Esophagus squamous epithelium (tissue), 5 donors: Measurements from ENCODE around the gene LRRC47. TPM values are rescaled to one million over a fixed set of nuclear protein-coding genes. Genes with fewer than 3 reads are reported as not detected.

Experiments
- DNase-seq: peaks from one replicate; lab custom pipeline; 2025; lab: John Stamatoyannopoulos, UW
- H3K27ac ChIP-seq, 4 donors: fragments of 200-600 bp; sonication (generic); one replicate each; pipeline ENCODE4 v1.5.1; 2016 to 2019; ENCODE audit warnings: mild to moderate bottlenecking in 1 of 4
- H3K27me3 ChIP-seq, 4 donors: fragments of 200-600 bp; sonication (generic); 1 replicate in 3 of 4; 2 replicates in 1 of 4; pipeline versions ENCODE4 v1.5.1 to v1.6.0; 2017 to 2021; ENCODE audit warnings: antibody characterized with exemption in 1 of 4
- H3K36me3 ChIP-seq, 3 donors: fragments of 200-600 bp; sonication (generic); one replicate each; pipeline ENCODE4 v1.5.1; 2016 to 2019
- H3K4me1 ChIP-seq, 3 donors: fragments of 200-600 bp; sonication (generic); one replicate each; pipeline ENCODE4 v1.5.1; 2017 to 2019
- H3K4me3 ChIP-seq, 4 donors: fragments of 200-600 bp; sonication (generic); 1 replicate in 3 of 4; 2 replicates in 1 of 4; pipeline ENCODE4 v1.5.1; 2016 to 2019; ENCODE audit warnings: mild to moderate bottlenecking in 2 of 4, moderate library complexity in 1 of 4
- H3K9me3 ChIP-seq, 3 donors: fragments of 200-600 bp; sonication (generic); one replicate each; pipeline ENCODE4 v1.5.1; 2016 to 2019
- CTCF ChIP-seq, 6 experiments: fragments of 450-650 bp in 4 of 6; fragments of 200-600 bp in 2 of 6; sonication (generic) in 2 of 6; IDR thresholded peaks; one replicate each; pipeline ENCODE4 v1.5.1; 2016 to 2019; ENCODE audit warnings: antibody characterized with exemption in 6 of 6, mild to moderate bottlenecking in 4 of 6, moderate library complexity in 4 of 6
- POLR2A ChIP-seq, 4 donors: fragments of 450-650 bp; IDR thresholded peaks; one replicate each; pipeline ENCODE4 v1.6.1; 2017; ENCODE audit warnings: antibody characterized with exemption in 4 of 4, mild to moderate bottlenecking in 4 of 4, moderate library complexity in 3 of 4
- WGBS, 2 donors: methylation state at CpG; one replicate each; pipeline ENCODE4 v1.1.5; 2018; 5-methylcytosine and 5-hydroxymethylcytosine counted together
- intact Hi-C: fragments of 100-400 bp; cut with DNase I; formaldehyde crosslinking; loops from one replicate; pipeline ENCODE4 v1.15.0; 2022
- total RNA-seq, 4 donors: library from RNA; depleted of rRNA; stranded (reverse); fragments of >200 nt; gene quantifications; one replicate each; pipeline ENCODE4 v1.1.0, GENCODE V29; 2016
- donor health status: DM: yes; HTN: yes; CAD: no.

Gene LRRC47
- total RNA-seq, 4 donors from 2014 or later = 23.5 to 32.6 (median 25.5) TPM

DNA sequence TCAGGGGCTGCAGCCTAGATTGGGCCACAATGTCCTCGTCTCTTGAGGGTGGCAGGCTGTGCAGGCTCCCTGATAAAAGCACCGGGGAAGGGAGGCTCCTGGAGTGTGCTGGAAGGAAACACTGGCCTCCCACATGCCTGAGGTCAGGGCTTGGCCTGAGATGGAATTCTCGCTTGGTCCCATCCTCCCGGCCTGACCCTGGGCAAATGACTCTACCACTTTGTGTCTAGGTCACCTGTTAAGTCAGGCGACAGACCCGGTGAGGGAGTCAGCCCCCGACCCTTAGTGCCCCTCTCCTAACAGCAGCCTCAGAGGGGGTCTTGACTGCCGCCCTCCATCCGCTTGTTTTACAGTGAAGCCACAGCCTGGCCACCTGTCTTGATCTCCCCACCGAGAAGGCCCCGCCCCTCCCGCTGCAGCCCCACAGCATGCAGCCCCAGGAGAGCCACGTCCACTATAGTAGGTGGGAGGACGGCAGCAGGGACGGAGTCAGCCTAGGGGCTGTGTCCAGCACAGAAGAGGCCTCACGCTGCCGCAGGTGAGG is 21.3 kb downstream of the LRRC47 start:
- H3K27ac ChIP-seq = no peak overlapping the region
- no peak overlapping the region for H3K4me3 ChIP-seq
- TF ChIP-seq POLR2A (IDR thresholded peaks at IDR 0.05) (no peak), CTCF (IDR thresholded peaks at IDR 0.05) (no peak)
- H3K36me3 ChIP-seq = peaks cover 0 to 20% (median 6%) of the 10 kb centered on the region in 3 donors
- peaks cover 35 to 70% (median 39%) of the 10 kb centered on the region in 3 donors for H3K4me1 ChIP-seq
- peaks cover 0 to 27% (median 0%) of the 10 kb centered on the region in 4 donors for H3K27me3 ChIP-seq
- 54 to 69% methylated on average over 5 to 6 of the region's 17 CpGs for WGBS, 2 donors
- H3K9me3 ChIP-seq = no peaks in the 10 kb centered on the region
- DNase-seq = no peak
- intact Hi-C loops = no loop called here

GRCh38 chr1:3774276-3774945 is 21.9 kb downstream of the LRRC47 start:
- H3K27ac ChIP-seq = no peak overlapping the region
- 73 to 80% methylated on average over 1 to 3 of the region's 19 CpGs for WGBS, 2 donors

DNA sequence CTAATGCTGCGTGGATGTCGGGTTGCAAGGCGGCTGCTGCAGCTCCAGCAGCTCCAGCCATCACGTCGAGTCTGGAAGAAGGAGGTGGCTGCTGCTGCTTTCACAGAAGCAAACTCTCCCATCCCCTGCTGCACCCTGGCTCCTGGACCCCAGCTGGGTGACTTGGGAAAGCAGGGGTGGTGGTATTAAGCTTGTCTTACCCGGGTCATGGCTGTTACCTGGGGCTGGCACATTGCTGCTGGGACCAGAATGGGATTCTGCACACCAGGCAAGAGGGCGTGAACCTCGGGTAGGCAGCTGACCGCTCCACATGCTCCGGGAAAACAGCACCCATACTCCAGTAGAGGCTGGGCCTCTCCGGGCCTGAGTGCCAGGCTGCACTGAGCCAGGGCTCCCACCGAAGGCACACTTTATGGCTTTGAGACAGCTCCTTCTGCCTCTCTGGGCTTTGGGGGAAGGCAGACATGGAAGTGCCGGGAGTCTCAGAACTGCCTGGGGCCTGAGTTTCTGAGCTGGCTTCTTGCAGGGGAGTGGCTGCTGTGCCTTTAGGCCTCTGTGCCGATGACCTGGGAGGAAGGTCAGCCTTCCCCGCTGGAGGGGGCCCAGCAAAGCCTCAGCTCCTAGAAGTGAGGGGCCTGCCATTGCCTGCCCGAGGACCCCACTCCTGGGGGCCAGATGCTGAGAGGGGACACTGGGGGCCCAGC is 22.6 kb downstream of the LRRC47 start:
- peaks cover 0 to 36% (median 0%) of the 10 kb centered on the region in 4 donors for H3K27me3 ChIP-seq
- H3K9me3 ChIP-seq = no peaks in the 10 kb centered on the region
- peak overlapping the region in 3 of 4 donors; percentile 48 to 96 (median 62) for H3K4me3 ChIP-seq
- peak overlapping the region in 2 of 4 donors; percentile 74 to 90 for H3K27ac ChIP-seq
- peaks cover 0 to 7% (median 0%) of the 10 kb centered on the region in 3 donors for H3K36me3 ChIP-seq
- TF ChIP-seq POLR2A (IDR thresholded peaks at IDR 0.05) (no peak), CTCF (IDR thresholded peaks at IDR 0.05) (no peak)
- 60% methylated on average over 1 of the region's 16 CpGs; no CpG with 5 or more reads in 1 of the 2 donors for WGBS, 2 donors
- intact Hi-C loops = no loop called here
- peaks cover 35 to 70% (median 39%) of the 10 kb centered on the region in 3 donors for H3K4me1 ChIP-seq
- DNase-seq = no peak

More at GRCh38 chr1:3774276-3774945, 21.9 kb downstream of the LRRC47 start:
- Histone ChIP-seq H3K9me3 (no peaks in the 10 kb centered on the region), H3K4me1 (peaks cover 35 to 70% (median 39%) of the 10 kb centered on the region in 3 donors), H3K27me3 (peaks cover 0 to 30% (median 0%) of the 10 kb centered on the region in 4 donors), H3K36me3 (peaks cover 0 to 14% (median 0%) of the 10 kb centered on the region in 3 donors), H3K4me3 (no peak overlapping the region)
- TF ChIP-seq CTCF (IDR thresholded peaks at IDR 0.05) = no peak
- no peak for TF ChIP-seq POLR2A (IDR thresholded peaks at IDR 0.05)
- intact Hi-C loops = no loop called here
- no peak for DNase-seq

DNA sequence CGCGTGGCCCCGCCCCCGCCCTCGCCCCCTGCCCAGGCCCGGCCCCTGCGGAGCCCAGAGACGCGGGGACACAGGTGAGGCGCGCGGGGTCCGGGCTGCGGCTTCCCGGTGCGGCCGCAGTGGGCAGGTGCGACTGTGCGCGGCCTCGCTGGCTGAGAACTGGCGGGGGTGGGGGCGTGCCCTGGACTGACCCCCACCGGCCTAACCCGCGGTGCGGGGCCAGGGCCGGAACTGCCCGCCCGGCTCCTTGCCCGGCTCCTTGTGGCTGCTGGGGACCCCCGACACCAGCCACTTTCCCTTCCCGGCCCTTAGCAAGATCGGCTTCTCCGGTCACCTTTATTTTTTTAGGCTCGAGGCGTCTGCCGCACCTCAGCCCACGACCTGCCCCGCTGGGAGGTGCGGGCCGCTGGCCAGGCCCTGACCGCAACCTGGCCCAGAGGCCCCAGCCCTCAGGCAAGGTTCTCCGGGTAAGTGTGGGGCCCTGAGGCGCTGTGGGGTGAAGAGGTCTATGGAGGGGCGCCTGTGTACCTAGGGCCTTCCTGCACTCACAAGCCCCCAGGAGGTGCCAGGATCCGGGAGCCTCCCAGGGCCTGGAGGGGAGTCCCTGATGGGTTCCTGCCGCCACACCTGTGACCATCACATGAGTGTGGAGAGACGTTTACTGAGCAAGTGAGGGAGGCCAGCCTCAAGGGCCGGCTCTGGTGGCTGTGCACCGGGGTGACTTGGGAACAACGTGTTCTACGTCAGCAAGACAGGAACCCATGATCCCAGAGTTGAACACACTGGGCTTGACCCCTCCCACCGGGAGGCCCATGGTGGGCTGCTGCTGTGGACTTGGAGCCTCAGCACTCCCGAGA is 23.4 kb downstream of the LRRC47 start, which contains the start of gene SMIM1:
Gene SMIM1 (plus strand): TSS at position 35 of the 857 bp plus-strand sequence. CDS start 2,625 bp downstream, outside the sequence.
- TF ChIP-seq CTCF (IDR thresholded peaks at IDR 0.05) (no peak), POLR2A (IDR thresholded peaks at IDR 0.05) (no peak)
- Histone ChIP-seq H3K27ac (peak within 1 kb of the TSS; percentile 28 to 90 (median 73)), H3K36me3 (no peaks in the 10 kb centered on the region), H3K4me3 (peak within 1 kb of the TSS; percentile 48 to 96 (median 59)), H3K4me1 (peaks cover 35 to 69% (median 39%) of the 10 kb centered on the region in 3 donors), H3K9me3 (no peaks in the 10 kb centered on the region), H3K27me3 (peaks cover 0 to 36% (median 0%) of the 10 kb centered on the region in 4 donors)
- 40% methylated on average over 1 of the region's 55 CpGs; no CpG with 5 or more reads in 1 of the 2 donors for WGBS, 2 donors
- intact Hi-C loops = no loop called here
- DNase-seq = no peak
